AG08396 (cell line): ENCODE results near the gene EMC8.
"Not testable (repeated sequence)": the region's sequence is repeated elsewhere in the genome, so short reads cannot be mapped to it uniquely, and the experiment has no call there.

Source experiments
- DNase-seq: peaks from one replicate; pipeline ENCODE4 v3.0.0; 2012; ENCODE audit warnings: low spot score, mixed read lengths

The EMC8 gene

GRCh38 chr16:85812031-85812807 lies 12.9 kb upstream of the EMC8 start:
- no peak for DNase-seq

DNA sequence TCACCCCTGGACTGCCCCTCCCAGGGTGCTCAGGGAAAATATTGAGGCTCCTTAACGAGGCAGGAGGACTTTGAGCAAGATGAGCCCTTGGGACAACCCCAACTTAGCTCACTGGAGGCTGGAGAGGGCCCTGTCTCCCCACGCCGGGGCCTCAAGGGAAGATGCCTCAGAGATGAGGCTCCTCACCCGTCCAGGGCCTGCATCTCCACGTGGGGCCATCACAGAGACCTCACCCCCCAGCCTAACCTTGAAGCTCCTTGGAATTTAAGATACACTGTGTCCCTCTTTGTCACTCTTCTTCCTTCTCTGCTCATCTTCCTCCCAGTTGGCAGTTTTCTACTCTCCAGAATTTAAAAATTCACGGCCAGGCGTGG lies 11.4 kb upstream of the EMC8 start:
- DNase-seq: no peak

GRCh38 chr16:85810097-85810741 lies 10.9 kb upstream of the EMC8 start:
- no peak for DNase-seq

- no peak for DNase-seq
These were observed 10.3 kb upstream of the EMC8 start for GRCh38 chr16:85809645-85810044.

DNA sequence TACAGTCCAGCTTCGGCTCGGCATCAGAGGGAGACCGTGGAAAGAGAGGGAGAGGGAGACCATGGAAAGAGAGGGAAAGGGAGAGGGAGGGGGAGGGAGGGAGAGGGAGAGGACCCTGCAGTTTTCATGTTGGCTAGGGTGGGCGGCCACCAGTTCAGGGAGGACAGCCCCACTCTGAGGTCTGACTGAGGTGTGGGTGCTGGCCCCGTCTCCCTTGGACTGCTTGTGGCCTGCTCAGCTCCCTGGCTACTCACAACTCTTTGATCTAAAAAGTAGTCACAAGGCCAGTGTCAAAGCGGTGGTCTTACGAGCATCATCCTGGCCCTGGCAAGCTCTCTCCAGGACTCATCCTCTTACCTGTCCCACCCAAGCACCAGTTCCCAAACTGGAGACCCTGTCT lies 9.6 kb upstream of the EMC8 start:
- DNase-seq: no peak

DNA sequence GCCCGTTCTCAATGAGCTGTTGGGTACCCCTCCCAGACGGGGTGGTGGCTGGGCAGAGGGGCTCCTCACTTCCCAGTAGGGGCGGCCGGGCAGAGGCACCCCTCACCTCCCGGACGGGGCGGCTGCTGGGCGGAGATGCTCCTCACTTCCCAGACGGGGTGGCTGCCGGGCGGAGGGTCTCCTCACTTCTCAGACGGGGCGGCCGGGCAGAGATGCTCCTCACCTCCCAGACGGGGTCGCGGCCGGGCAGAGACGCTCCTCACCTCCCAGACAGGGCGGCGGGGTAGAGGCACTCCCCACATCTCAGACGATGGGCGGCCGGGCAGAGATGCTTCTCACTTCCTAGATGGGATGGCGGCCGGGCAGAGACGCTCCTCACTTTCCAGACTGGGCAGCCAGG lies 8.8 kb upstream of the EMC8 start:
- DNase-seq: not testable (repeated sequence)

DNA sequence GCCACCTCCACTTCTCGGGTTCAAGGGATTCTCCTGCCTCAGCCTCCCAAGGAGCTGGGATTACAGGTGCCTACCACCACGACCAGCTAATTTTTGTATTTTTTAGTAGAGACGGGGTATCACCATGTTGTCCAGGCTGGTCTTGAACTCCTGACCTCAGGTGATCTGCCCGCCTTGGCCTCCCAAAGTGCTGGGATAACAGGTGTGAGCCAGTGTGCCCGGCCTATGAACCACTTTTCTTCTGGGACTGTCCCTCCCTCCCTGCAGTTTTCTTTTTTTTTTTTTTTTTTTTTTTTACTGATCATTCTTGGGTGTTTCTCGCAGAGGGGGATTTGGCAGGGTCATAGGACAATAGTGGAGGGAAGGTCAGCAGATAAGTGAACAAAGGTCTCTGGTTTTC lies 8.0 kb upstream of the EMC8 start:
- DNase-seq: not testable (repeated sequence)

DNA sequence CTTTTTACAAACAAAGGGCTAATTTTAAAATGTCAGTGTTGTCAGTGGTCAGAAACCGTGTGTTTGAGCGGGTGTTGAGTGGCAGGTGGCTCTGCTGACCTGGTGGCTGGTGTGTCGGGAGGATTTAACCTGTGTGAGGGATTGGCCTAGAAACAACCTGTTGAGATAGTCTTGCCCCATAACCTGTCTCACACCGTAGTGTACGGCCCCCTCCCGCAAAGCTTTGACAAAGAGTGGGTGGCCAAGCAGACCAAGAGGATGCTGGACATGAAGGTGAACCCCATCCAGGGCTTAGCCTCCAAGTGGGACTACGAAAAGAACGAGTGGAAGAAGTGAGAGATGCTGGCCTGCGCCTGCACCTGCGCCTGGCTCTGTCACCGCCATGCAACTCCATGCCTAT lies 7.2 kb upstream of the EMC8 start:
- DNase-seq: no peak

- DNase-seq: no peak
These were observed 6.2 kb upstream of the EMC8 start for GRCh38 chr16:85805442-85806045.

- no peak for DNase-seq
These were observed 4.2 kb upstream of the EMC8 start for GRCh38 chr16:85803570-85803969.

- peak; percentile 54 for DNase-seq
These were observed 951 bp upstream of the EMC8 start for GRCh38 chr16:85800321-85800669.

DNA sequence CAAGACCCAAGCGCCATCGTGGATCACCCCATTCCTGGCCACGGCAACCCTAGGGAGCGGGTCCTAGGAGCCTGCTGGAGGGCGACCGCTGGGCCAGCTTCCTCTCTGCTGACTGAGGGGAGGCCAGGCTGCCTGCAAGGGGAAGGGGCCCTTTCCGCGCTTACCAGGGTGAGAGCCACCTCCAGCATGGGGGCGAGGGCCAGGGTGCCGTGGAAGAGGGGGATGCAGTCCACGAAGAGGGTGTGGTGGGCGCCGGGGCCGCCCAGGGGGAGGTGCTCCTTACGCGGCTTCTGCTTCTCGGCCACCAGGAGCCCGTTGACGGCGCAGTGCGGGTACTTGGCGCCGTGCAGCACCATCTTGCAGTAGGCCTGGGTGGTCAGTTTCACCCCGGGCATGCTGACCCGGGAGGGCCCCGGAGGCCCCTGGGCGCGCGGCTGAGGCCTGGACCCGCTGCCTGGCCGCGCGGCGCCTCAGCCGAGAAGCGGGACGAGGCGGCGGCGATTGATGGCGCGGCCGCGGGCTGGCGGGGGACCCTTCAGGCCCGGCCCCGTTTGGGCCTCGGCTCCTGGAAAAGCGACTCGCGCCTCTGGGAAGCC lies 345 bp downstream of the EMC8 start:
- DNase-seq: peak; percentile 81

DNA sequence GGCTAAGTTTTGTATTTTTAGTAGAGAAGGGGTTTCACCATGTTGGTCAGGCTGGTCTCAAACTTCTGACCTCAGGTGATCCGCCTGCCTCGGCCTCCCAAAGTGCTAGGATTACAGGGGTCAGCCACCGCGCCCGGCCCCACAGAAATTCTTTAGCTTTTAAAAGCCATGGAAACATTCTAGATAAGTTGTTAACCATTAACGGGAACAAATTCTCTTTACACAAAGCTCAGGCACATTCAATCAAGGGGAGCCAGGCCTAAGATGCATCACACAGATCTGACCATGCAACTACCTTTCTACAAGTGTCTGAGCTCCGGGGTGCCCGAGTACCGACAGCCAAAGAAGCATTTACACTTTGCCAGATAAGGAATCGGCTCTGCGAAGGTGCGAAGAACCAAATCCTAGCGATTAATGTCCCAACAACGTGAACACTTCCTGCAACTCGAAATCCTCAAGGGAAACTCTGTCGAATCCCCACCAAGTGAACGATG lies 1.0 kb downstream of the EMC8 start:
- DNase-seq: peak; percentile 28

GRCh38 chr16:85796599-85796998 lies 2.7 kb downstream of the EMC8 start:
- no peak for DNase-seq

DNA sequence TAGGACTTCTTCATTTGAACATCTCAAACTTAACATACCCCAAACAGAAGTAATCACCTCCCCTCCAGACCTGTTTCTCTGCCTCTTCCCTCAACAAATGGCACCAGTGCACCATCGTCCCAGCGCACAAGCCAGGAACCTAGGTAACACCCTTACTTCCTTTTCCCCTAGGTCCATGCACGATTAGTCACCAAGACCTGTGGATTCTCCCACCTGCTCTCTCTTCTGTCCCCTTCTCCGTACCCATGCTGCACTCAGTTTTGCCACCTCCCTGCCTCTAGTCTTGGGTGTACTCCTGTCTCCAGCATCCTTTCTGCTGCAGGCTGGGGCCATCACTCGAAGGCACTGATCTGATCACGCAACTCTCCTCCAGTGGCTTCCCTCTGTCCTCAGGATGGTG lies 3.2 kb downstream of the EMC8 start:
- DNase-seq: no peak

DNA sequence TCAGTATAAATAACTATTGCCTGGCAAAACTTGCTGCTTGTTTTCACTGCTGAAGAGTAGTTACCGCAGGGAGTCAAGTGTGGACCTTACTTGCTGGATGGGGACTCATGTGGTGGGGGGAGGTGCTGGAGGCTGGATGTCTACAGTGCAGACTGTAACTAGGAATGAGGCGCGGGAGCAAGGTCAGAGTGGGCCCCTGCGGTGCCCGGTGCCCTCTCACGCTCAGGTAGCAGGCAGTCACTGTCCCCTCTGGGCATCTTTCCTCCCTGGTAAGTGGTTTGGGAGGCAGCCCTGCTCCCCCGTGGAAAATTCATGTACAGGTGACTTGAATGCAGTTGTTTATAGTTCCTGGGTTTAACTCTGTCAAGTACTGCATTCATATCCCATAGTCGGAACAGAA lies 4.6 kb downstream of the EMC8 start:
- no peak for DNase-seq

DNA sequence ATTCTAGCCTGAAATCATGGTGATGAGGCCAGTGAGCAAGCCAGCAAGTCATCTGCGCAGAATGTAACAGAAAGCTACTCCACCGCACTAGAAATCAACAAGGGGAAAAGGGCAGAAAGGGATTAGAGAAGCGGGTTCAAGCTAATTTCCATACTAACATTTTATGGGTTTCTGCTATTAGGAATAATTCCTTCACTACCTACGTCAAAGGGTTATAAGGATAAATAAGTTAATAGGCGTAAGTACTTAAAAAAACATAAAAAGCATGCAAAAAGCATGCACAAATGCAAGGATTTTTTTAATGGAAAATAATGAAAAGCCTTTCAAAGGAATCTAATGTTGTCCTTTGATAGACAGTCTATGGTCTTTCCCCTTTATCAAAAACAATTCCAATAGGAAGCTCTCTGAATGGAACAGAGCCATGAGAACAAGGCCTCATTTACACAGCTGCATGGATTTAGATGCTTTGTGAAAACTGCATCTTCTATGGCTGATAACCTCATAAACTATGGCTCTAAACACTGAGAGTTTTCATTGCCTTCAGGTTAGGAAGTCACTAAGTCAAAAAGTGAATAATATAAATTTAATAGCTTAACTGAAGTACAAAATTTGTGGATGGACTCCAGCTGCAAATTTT lies 5.6 kb downstream of the EMC8 start:
- no peak for DNase-seq

GRCh38 chr16:85789773-85790172 lies 9.6 kb downstream of the EMC8 start:
- no peak for DNase-seq

GRCh38 chr16:85788819-85789218 lies 10.5 kb downstream of the EMC8 start:
- DNase-seq: no peak

DNA sequence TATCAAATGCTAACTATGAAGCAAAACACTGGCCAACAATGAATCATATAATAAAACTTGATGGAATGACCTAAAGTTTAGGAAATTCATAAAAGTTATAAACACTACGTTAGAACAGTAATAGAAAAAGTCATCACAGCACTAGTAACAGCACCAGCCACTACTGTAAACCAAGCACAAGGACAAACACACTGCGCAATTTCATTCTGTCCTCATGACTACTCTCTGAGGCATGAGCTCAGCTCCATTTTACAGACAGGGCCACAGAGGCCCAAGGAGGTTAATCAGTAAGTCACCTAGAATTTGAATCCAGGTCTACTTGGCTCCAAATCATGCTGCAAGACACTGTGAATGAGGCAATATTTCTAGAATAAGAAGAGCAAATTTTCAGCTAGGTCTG lies 13.4 kb downstream of the EMC8 start:
- peak; percentile 64 for DNase-seq

- no peak for DNase-seq
These were observed 14.5 kb downstream of the EMC8 start for GRCh38 chr16:85784813-85785212.

- no peak for DNase-seq
These were observed 15.9 kb downstream of the EMC8 start for GRCh38 chr16:85783441-85783840.

- DNase-seq: peak; percentile 29
These were observed 16.9 kb downstream of the EMC8 start for GRCh38 chr16:85782451-85782850.
